ENCODE data around the gene TNIP2.

GRCh38 chr4:2767705-2768074, 11.6 kb upstream of the TNIP2 start:
- TF ChIP-seq CTCF (conservative IDR thresholded peaks at IDR 0.05 in 1 of 2, IDR thresholded peaks at IDR 0.05 in 1 of 2; ENCODE audit: extremely low read depth in 1 of 2, insufficient read depth in 1 of 2, low read depth in 1 of 2, low read length in 2 of 2) (no peak), EZH2 (IDR thresholded peaks at IDR 0.05; ENCODE audit: borderline replicate concordance, low read length) (no peak)

Measured in mammary epithelial cell (primary cell).